ENCODE results near the gene SUN2.

SUN2 gene

GRCh38 chr22:38734421-38735100 is 21.2 kb downstream of the SUN2 start:
- no peak for DNase-seq

DNA sequence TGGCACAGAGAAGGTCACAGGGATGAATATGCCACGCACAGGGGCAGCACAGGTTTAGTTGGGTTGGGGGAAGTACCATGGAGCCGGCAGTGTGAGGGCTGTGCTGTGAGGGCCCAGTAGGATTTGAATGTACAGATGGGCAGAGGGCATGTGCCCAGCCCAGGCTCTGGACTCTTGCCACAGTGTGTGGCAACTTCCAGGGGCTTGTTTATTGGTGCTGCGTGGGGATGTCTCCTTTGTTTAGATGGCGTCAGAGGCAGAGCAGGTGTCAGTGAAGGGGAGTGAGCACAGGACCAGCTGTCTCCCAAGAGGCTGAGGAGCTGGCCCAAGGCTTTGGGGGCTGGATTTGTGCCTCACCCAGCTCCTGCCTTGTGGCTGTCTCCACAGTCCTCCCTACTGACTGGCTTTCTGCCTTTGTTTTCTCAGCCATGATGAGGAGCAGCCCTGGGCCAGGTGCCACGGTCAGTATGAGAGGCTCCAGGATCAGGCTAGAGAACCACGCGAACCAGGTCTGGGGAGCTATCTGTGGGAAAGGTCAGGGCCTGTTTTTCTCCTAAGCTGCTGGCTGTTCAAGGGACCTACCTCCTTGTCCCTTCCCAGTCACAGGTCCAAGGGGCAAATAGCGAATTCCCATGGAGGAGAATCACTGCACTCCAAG is 21.9 kb downstream of the SUN2 start:
- DNase-seq, result no peak

DNA sequence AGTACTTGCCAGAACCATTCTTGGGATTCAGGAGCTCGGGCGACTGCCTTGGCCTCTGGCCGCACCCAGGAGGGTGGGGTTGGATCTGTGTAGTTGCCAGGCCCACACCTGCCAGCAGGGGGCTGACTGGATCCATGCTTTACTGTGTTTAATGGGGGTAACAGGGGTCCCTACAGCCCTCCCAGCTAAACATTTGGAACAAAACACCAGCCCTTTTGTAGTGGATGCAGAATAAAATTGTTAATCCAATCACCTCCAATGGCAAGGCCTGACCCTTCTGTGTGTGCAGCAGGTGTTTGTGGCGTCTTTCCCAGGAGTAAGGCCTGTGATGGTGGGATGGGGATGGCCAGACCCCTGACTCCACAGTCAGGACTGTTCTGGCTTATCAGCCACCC is 22.5 kb downstream of the SUN2 start:
- no peak for DNase-seq

DNA sequence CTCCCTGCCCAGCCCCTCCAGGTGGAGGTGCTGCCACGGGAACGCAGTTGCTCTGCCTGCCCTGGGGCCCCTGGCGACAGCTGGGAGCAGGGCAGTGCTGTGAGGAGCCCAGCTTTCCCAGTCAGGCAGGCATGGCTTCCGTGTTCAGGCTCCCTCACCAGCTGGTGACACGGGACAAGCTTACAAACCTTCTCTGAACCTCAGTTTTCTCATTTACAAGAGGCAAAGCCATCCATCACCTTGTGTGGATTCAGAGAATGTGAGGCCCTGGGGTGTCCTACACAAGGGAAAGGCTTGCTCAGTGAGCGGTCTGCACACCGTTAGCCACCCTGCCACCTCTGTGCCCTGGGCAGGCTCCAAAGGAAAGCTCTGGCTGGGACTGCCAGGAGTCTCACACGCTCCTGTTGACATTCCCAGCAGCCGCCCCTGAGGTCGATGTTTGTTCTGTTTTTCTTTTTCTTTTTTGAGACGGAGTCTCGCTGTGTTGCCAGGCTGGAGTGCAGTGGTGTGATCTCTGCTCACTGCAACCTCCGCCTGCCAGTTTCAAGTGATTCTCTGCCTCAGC is 23.5 kb downstream of the SUN2 start:
- no peak for DNase-seq

DNA sequence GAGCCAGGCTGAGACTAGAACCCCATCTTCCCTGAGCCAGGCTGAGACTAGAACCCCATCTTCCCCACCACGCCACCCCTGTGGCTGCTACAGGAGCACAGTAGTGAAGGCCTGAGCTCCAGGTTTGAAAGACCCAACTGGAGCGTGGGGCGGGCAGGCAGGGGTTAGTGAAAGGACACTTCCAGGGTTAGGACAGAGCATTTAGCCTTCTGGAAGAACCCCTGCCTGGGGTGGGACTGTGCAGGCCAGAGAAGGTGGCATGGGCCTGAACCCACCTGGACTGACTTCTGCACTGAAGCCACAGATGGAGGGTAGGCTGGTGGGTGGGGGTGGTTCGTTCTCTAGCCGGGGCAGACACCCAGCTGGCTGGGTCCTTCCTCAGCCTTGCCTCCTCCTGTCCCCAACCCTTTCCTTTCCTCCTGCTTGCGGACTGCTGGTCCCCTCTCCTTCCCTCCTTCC is 24.1 kb downstream of the SUN2 start:
- no peak for DNase-seq

- DNase-seq, result no peak
Observed at GRCh38 chr22:38730411-38730871, 25.4 kb downstream of the SUN2 start.

DNA sequence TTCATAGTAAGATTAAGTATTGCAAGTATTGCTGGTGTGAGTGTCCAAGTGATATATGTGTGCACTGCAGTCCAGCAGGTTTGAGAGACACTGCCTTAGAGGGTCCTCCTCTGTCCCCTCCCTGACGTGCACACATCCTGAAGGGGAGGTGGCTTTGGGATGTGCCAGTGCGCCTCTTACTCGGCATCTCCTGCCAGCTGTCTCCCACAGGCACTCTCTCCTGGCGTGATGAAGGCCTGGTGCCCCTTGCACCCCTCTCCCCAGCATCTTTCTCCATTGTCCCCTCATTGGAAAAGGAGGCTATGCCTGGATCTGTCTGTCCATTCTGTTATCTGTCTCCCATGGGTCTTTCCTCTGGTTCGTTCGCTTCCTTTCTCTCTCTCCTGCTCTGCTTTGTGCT is 25.9 kb downstream of the SUN2 start:
- DNase-seq, result no peak

DNA sequence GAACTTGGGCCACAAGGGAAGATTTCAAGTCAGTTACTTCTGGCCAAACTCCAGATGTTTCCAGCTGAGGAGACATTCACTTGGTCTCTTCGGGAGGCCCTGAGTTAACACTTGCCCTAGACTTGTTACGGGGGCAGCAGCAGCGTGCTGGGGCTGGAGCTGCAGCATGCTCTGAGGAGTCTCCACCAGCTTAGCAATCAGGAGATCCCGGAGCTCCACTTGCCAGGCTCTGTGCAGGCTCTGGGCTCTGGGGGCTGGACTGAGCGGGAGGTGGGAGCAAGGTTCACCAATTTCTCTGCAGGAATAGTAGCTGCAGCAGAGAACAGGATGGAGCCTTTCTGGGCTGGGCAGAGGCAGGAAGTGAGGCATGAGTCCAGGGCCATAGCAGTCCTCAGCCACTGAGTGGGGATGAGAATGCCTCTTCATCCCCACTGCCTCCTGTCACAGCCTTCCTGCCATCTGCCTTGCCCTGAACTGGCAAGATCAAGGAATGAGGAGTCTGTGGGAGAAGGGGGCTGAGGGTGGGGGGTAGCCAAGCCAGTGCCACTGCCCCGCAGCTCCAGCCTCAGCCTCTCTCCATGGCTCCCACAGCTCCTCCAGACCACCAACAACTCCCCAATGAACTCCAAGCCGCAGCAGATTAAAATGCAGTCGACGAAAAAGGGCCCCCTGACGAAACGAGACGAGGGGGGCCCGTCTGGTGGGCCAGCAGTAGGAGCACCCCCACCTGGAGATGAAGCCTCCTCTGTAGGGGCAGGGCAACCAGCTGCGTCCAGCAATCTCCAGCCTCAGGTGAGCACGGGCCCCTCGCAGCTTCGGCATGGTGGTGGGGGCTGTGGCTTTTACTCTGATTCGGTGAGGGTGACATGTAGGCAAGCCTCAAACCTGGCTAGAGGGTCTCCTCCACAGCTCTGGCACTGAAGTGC is 26.7 kb downstream of the SUN2 start:
- DNase-seq, result no peak

DNA sequence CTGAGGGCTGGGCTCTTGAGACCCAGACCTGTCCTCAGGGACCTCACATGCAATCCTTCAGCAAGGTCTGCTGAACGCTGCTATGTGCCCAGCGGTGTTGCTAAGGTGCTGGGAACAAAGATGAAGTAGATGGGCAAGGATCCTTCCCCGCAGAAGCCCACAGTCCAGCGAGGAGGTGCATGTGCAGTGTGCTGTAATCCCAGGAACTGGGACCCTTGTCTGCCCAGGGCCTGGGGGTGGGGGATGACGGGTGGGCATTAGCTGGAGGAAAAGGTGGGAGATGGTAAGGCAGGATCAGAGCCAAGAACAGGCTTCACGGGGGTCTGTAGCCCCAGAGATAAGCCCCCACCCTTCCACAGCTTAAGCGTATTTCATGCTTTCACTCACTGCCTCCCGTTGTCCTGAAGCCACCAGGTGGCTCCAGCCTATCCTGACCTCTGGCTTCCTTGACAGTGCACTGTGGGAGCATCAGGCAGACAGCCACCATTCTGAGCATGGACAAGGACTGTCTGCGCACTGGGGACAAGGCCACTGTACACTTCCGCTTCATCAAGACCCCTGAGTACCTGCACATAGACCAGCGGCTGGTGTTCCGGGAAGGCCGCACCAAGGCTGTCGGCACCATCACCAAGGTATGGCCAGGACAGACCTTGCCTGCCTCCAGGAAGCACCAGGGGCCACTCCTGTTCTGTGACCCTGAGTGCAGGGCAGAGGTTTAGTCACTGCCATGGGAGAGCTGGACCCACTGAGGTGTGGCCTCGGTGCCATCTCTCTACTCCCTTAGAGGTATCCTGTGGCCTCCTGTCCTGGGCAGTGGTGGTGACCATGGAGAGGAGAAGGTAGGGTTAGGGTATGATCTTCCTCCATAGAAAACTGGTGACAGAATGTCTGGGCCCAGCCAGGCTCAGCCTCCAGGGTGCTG is 28.0 kb downstream of the SUN2 start:
- no peak for DNase-seq

DNA sequence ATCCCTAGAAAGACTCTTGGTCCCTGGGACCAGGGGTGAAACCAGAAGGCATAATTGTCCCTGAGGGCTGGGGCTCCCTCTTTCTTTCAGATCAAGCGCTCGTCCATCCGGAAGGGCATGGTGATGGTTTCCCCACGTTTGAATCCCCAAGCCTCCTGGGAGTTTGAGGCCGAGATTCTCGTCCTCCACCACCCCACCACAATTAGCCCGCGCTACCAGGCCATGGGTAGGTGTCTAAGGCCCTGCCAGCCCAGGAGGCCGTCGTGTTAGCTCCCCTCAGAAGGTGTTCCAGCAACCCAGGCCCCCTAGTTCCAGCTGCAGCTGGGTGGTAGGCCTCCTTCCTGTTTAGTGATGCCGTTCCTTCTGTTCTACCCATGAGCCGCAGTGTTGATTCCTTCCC is 28.7 kb downstream of the SUN2 start:
- DNase-seq, result no peak

- no peak for DNase-seq
Observed at GRCh38 chr22:38725900-38726655, 29.7 kb downstream of the SUN2 start.

GRCh38 chr22:38724926-38725571 is 30.7 kb downstream of the SUN2 start:
- DNase-seq, result no peak

DNA sequence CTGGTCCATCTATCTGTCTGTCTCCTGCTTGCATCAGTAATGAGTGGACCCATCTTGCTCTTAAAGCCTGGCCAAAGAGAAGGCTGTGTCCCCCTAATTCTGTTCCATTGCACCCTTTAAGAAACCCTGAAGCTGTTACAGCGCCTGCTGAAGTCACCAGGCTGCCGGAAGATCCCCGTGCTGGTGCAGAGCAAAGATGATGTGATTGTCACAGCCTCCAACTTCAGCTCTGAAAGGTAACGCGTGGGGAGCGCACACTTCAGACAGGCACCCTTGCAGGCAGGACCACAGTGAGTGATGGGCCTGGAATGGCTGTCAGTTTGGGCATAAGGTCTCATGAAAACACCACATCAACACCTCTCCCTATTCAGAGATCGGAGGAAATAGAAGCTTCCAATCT is 31.6 kb downstream of the SUN2 start:
- no peak for DNase-seq

- DNase-seq, result no peak
Observed at GRCh38 chr22:38721551-38721950, 34.2 kb downstream of the SUN2 start.

DNA sequence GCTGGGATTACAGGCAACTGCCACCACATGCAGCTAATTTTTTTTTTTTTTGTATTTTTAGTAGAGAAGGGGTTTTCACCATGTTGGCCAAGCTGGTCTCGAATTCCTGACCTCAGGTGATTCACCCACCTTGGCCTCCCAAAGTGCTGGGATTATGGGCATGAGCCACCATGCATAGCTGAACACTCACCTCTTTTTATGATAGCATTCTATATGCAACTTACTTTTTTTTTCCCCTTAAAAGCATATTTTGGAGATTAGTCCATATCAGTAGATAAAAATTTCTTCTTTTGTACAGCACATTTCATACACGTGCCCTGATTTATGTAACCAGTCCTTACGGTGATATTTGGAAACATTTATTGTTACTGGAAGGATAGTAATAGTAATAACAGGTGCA is 35.4 kb downstream of the SUN2 start:
- no peak for DNase-seq

- DNase-seq, result no peak
Observed at GRCh38 chr22:38719196-38719595, 36.6 kb downstream of the SUN2 start.

GRCh38 chr22:38718414-38718813 is 37.4 kb downstream of the SUN2 start:
- no peak for DNase-seq

DNA sequence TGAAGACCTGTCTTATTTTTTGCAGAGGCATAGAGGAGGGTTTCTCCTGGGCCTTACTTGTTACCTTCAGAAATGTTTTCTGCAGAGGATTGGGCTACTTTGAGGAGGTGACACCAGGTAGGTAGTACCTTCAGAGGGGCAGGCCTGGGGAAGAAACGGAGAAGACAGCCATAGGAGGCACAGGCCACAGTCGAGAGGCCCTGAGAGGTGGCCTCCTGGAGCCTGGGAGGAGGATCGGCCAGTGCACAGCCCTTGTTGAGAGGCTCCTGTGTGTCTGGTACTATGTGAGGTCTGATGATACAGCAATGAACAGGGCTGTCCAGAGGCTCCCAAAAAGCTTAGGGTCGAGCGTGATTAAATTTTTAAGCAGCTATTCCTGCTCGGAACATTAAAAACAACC is 38.6 kb downstream of the SUN2 start:
- no peak for DNase-seq

- no peak for DNase-seq
Observed at GRCh38 chr22:38716826-38717225, 39.0 kb downstream of the SUN2 start.

- no peak for DNase-seq
Observed at GRCh38 chr22:38716271-38716670, 39.5 kb downstream of the SUN2 start.

DNA sequence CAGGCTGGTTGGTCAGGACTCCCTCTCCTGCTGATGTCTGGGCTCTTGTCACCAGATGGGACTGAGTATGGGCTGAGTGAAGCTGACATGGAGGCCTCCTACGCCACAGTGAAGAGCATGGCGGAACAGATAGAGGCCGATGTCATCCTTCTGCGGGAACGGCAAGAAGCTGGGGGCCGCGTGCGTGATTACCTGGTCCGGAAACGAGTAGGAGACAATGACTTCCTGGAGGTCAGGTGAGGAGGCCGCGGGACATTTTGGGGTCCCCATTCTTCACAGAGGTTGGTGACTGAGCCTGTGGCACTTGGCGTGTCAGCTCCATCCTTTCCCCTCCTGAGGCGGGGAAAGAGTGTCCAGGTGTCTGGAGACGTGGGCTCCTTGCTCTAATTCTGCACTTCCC is 39.9 kb downstream of the SUN2 start:
- DNase-seq, result no peak

Data from NK-92 treated with Interleukin-12 subunit alpha and Interleukin-12 subunit beta, amount 100 ng/mL, for 24 hours (cell line).